Mesothelial cell of epicardium (in vitro differentiated cells): Measurements from ENCODE around the gene ACCSL. TPM values are rescaled to one million over a fixed set of nuclear protein-coding genes. Genes with fewer than 3 reads are reported as not detected.

Experiments
- DNase-seq, 2 experiments: peaks; one replicate each; pipeline ENCODE4 v3.0.0; 2021; ENCODE audit warnings: low spot score in 2 of 2; ENCODE audit not compliant: unreplicated experiment in 2 of 2
- H3K27ac Mint-ChIP-seq: 2 replicates; pipeline ENCODE4 v1.8.0; 2021; ENCODE audit warnings: mixed read lengths
- H3K27me3 Mint-ChIP-seq: 2 replicates; pipeline ENCODE4 v1.8.0; 2021; ENCODE audit warnings: low read depth, mixed read lengths
- H3K36me3 Mint-ChIP-seq: 2 replicates; pipeline ENCODE4 v1.8.0; 2021; ENCODE audit warnings: mixed read lengths
- H3K4me1 Mint-ChIP-seq: 2 replicates; pipeline ENCODE4 v1.8.0; 2021; ENCODE audit warnings: mixed read lengths
- H3K4me3 Mint-ChIP-seq: 2 replicates; pipeline ENCODE4 v1.8.0; 2021; ENCODE audit warnings: mild to moderate bottlenecking, moderate library complexity, mixed read lengths
- H3K9me3 Mint-ChIP-seq: 2 replicates; pipeline ENCODE4 v1.8.0; 2021; ENCODE audit warnings: mixed read lengths
- total RNA-seq: library from RNA; stranded (reverse); gene quantifications from 3 replicates; pipeline ENCODE4 v1.2.1, GENCODE V29; 2021
- TF ChIP-seq, protein P1 (sequence below): fragments of 200-600 bp; sonication (generic); IDR thresholded peaks from one replicate; pipeline ENCODE4 v1.5.0; 2021; ENCODE audit warnings: antibody characterized with exemption; ENCODE audit not compliant: unreplicated experiment

The ACCSL gene
- total RNA-seq, 1 donor from 2014 or later = not detected

DNA sequence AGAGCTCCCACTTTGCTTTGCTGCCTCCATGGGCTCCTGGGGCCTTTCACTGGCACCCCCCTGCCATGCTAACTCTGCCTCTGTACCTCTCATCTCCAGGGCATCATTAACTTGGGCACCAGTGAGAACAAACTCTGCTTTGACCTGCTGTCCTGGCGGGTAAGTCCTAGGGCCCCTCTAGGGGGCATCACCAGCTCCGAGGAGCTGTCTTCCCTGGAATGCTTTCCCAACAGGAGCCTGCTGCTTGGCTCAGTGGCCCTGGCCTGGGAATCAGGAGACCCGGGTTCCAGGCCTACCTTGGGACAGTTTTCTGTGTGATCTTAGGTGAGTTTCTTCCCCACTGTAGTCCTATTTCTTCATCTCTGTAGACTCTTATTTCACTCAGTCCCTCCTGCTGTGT, 23.4 kb downstream of the ACCSL start:
- no peak overlapping the region for H3K4me3 Mint-ChIP-seq
- no peaks in the 10 kb centered on the region for H3K9me3 Mint-ChIP-seq
- TF ChIP-seq, protein P1, sequence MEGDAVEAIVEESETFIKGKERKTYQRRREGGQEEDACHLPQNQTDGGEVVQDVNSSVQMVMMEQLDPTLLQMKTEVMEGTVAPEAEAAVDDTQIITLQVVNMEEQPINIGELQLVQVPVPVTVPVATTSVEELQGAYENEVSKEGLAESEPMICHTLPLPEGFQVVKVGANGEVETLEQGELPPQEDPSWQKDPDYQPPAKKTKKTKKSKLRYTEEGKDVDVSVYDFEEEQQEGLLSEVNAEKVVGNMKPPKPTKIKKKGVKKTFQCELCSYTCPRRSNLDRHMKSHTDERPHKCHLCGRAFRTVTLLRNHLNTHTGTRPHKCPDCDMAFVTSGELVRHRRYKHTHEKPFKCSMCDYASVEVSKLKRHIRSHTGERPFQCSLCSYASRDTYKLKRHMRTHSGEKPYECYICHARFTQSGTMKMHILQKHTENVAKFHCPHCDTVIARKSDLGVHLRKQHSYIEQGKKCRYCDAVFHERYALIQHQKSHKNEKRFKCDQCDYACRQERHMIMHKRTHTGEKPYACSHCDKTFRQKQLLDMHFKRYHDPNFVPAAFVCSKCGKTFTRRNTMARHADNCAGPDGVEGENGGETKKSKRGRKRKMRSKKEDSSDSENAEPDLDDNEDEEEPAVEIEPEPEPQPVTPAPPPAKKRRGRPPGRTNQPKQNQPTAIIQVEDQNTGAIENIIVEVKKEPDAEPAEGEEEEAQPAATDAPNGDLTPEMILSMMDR = no peak
- peaks cover 11% of the 10 kb centered on the region for H3K4me1 Mint-ChIP-seq
- DNase-seq = no peak
- no peak overlapping the region for H3K27ac Mint-ChIP-seq
- H3K36me3 Mint-ChIP-seq = peaks cover 28% of the 10 kb centered on the region
- no peaks in the 10 kb centered on the region for H3K27me3 Mint-ChIP-seq

- H3K27ac Mint-ChIP-seq = no peak overlapping the region
These were observed 25.2 kb downstream of the ACCSL start for GRCh38 chr11:44072757-44073658.

DNA sequence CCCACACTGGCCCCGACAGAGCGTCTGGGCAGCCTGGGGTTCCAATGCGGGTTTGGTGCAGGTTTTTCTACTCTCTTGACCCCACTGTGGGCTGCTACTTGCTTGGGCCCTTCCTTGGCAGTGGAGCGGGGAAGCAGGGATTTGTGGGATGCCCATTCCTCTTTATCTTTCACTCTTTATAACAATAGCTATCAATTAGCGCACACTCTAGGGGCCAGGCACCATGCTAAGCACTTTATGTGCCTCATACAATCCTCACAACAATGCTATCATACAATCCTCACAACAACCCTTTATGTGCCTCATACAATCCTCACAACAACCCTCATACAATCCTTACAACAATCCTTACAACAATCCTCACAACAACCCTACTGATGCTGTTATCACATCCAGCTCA, 31.0 kb downstream of the ACCSL start:
- TF ChIP-seq, protein P1 = no peak
- Mint-ChIP-seq H3K27me3 (no peaks in the 10 kb centered on the region), H3K27ac (no peak overlapping the region), H3K9me3 (no peaks in the 10 kb centered on the region), H3K4me3 (no peak overlapping the region), H3K4me1 (peaks cover 1% of the 10 kb centered on the region), H3K36me3 (peaks cover 29% of the 10 kb centered on the region)
- no peak for DNase-seq

More at GRCh38 chr11:44072757-44073658, 25.2 kb downstream of the ACCSL start:
- H3K9me3 Mint-ChIP-seq = no peaks in the 10 kb centered on the region
- no peaks in the 10 kb centered on the region for H3K4me1 Mint-ChIP-seq
- peaks cover 31% of the 10 kb centered on the region for H3K36me3 Mint-ChIP-seq
- TF ChIP-seq, protein P1 = no peak
- no peak overlapping the region for H3K4me3 Mint-ChIP-seq
- DNase-seq = no peak
- H3K27me3 Mint-ChIP-seq = no peaks in the 10 kb centered on the region

DNA sequence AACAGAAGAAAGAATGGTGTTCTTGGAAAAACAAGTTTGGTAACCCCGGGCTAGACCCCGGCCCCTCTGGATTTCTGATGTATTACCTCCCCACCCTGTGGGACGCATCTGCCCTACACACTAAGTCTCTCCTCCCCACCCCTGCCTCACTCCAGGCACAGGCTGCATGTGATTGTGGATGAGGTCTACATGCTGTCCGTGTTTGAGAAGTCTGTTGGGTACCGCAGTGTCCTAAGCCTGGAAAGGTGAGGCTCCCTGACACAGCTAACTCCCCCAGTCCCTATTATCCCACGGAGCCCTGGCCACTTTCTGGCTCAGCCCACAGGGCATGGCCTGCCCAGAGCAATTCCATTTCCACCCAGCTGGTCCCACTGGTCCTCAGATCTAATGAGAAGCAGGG, 31.6 kb downstream of the ACCSL start:
- Mint-ChIP-seq H3K4me3 (no peak overlapping the region), H3K27ac (no peak overlapping the region), H3K36me3 (peaks cover 35% of the 10 kb centered on the region), H3K4me1 (peaks cover 6% of the 10 kb centered on the region), H3K27me3 (no peaks in the 10 kb centered on the region), H3K9me3 (no peaks in the 10 kb centered on the region)
- TF ChIP-seq, protein P1 = no peak
- no peak for DNase-seq

DNA sequence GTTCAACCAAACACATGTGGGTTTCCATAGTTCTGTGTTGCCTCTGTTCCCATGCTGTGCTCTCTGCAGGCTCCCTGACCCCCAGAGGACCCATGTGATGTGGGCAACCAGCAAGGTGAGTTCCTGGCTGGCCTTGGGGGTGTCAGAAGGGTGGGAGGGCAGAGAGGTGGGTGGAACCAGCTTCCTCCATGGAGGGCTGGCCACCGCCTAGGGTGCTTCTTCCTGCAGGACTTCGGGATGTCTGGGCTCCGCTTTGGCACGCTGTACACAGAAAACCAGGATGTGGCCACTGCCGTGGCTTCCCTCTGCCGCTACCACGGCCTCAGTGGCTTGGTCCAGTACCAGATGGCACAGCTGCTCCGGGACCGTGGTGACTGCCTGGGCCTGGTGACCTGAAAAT, 33.2 kb downstream of the ACCSL start:
- peaks cover 6% of the 10 kb centered on the region for H3K9me3 Mint-ChIP-seq
- no peak for DNase-seq
- H3K4me3 Mint-ChIP-seq = no peak overlapping the region
- H3K27ac Mint-ChIP-seq = no peak overlapping the region
- H3K27me3 Mint-ChIP-seq = no peaks in the 10 kb centered on the region
- TF ChIP-seq, protein P1 = no peak
- H3K36me3 Mint-ChIP-seq = peaks cover 33% of the 10 kb centered on the region
- H3K4me1 Mint-ChIP-seq = peaks cover 6% of the 10 kb centered on the region
